Bronchial epithelial cell (primary cell): ENCODE data around the gene MPP7. TPM values are rescaled to one million over a fixed set of nuclear protein-coding genes. Genes with fewer than 3 reads are reported as not detected.

Source experiments
- DNase-seq: peaks from one replicate; pipeline ENCODE4 v3.0.0-alpha.2; 2010; ENCODE audit warnings: low read depth
- FAIRE-seq: peaks from 2 replicates; lab custom pipeline; 2011; peaks lifted over from hg19 to GRCh38; lab: Jason Lieb, UNC
- H3K27me3 ChIP-seq: 2 replicates; pipeline ENCODE4 v1.5.1; 2011; ENCODE audit warnings: low read length; ENCODE audit not compliant: control insufficient read depth, insufficient read depth
- H3K36me3 ChIP-seq: 2 replicates; pipeline ENCODE4 v1.5.1; 2011; ENCODE audit warnings: low read length; ENCODE audit not compliant: control insufficient read depth, insufficient read depth
- H3K4me3 ChIP-seq: 2 replicates; pipeline ENCODE4 v1.5.1; 2011; ENCODE audit warnings: mild to moderate bottlenecking, low read depth, low read length, control low read depth
- total RNA-seq: library from RNA; depleted of rRNA; stranded (reverse); fragments of >200 nt; gene quantifications from 2 replicates; pipeline ENCODE4 v1.2.1, GENCODE V29; 2014
- TF ChIP-seq, protein P1 (sequence below): IDR thresholded peaks from 2 replicates; pipeline ENCODE4 v1.5.1; 2011; ENCODE audit warnings: mild to moderate bottlenecking, moderate library complexity, low read length, control low read depth, inconsistent platforms; ENCODE audit not compliant: insufficient read depth, severe bottlenecking

The MPP7 gene
- total RNA-seq, 1 donor from 2014 or later = 11.1 TPM

DNA sequence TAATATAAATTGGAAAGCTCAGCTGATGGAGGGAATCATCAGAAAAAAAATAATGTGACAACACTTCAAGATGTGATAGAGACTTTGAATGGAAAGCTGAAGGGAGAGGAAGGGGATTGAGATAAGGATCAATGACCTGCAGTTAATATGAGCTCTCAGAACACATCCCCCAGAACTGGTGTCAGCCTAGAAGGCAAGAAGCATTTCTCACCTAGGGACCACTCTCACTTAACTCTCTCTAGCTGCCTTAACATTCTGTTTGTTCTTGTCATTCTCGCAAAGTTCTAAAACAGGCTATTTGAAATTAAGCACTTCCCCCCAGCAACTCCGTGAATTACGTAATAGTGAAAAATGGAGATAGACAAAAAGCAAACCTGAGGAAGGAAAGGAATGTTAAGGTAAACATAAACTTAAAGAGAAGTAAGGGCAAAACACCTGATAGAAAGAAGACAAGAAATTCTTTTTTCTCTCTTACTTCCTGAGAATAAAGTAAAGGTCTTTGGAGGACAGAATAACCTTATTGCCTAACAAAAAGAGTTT is 1.2 kb upstream of the MPP7 start:
- DNase-seq (no peak), FAIRE-seq (no peak)
- H3K4me3 ChIP-seq = no peak overlapping the region
- H3K36me3 ChIP-seq = no peaks in the 10 kb centered on the region
- TF ChIP-seq, protein P1, sequence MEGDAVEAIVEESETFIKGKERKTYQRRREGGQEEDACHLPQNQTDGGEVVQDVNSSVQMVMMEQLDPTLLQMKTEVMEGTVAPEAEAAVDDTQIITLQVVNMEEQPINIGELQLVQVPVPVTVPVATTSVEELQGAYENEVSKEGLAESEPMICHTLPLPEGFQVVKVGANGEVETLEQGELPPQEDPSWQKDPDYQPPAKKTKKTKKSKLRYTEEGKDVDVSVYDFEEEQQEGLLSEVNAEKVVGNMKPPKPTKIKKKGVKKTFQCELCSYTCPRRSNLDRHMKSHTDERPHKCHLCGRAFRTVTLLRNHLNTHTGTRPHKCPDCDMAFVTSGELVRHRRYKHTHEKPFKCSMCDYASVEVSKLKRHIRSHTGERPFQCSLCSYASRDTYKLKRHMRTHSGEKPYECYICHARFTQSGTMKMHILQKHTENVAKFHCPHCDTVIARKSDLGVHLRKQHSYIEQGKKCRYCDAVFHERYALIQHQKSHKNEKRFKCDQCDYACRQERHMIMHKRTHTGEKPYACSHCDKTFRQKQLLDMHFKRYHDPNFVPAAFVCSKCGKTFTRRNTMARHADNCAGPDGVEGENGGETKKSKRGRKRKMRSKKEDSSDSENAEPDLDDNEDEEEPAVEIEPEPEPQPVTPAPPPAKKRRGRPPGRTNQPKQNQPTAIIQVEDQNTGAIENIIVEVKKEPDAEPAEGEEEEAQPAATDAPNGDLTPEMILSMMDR = no peak
- H3K27me3 ChIP-seq = peaks cover 6% of the 10 kb centered on the region

GRCh38 chr10:28302012-28302637 is 739 bp downstream of the MPP7 start:
- H3K4me3 ChIP-seq = peak overlapping the region; percentile 71
- FAIRE-seq = no peak
- TF ChIP-seq, protein P1 = no peak
- no peaks in the 10 kb centered on the region for H3K36me3 ChIP-seq
- DNase-seq = peak; percentile 39
- H3K27me3 ChIP-seq = peaks cover 3% of the 10 kb centered on the region

DNA sequence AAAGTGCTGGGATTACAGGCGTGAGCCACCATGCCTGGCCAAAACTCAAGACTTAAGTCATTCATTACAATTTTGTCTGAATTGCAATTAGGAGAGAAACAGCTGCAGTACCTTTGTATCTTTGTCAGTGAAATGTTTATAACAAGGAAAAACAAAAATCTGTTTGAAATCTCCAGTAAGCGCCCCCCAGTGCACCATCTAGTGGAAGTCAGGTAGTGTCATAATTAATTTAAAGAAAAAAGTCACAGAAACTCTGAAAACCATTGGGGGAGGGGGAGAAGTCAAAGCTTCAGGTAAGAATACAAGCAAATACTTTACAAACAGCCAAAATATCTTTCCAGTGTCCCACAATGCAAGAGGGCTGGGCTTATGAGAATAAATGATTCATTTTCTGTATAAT is 2.8 kb downstream of the MPP7 start:
- no peak for FAIRE-seq
- TF ChIP-seq, protein P1 = no peak
- no peaks in the 10 kb centered on the region for H3K36me3 ChIP-seq
- DNase-seq = no peak
- no peaks in the 10 kb centered on the region for H3K27me3 ChIP-seq
- no peak overlapping the region for H3K4me3 ChIP-seq

GRCh38 chr10:28298951-28299350 is 3.9 kb downstream of the MPP7 start:
- Histone ChIP-seq H3K27me3 (no peaks in the 10 kb centered on the region), H3K4me3 (no peak overlapping the region), H3K36me3 (no peaks in the 10 kb centered on the region)
- TF ChIP-seq, protein P1 = no peak
- DNase-seq = no peak
- no peak for FAIRE-seq

GRCh38 chr10:28296023-28296422 is 6.8 kb downstream of the MPP7 start:
- no peak overlapping the region for H3K4me3 ChIP-seq
- TF ChIP-seq, protein P1 = no peak
- H3K27me3 ChIP-seq = no peaks in the 10 kb centered on the region
- no peak for DNase-seq
- FAIRE-seq = no peak
- H3K36me3 ChIP-seq = no peaks in the 10 kb centered on the region
